ENCODE results near the gene CHD5. TPM values are rescaled to one million over a fixed set of nuclear protein-coding genes. Genes with fewer than 3 reads are reported as not detected.
A peak's percentile ranks its signal among the peaks of the same experiment; 100 is the strongest.

CHD5 gene
- total RNA-seq, 4 donors from 2014 or later = 0.38 to 0.62 TPM; not detected in 2

- Histone ChIP-seq H3K27me3 (peaks cover 0 to 88% (median under 1%) of the 10 kb centered on the region in 4 donors), H3K4me1 (peaks cover 0 to 12% (median 9%) of the 10 kb centered on the region in 3 donors), H3K36me3 (no peaks in the 10 kb centered on the region), H3K9me3 (no peaks in the 10 kb centered on the region), H3K4me3 (peak overlapping the region in 2 of 4 donors; percentile 18 to 43), H3K27ac (no peak overlapping the region)
- DNase-seq = no peak
- no peak for TF ChIP-seq CTCF (IDR thresholded peaks at IDR 0.05)
- no peak for TF ChIP-seq POLR2A (IDR thresholded peaks at IDR 0.05)
- WGBS, 2 donors = 0 to 3% methylated on average over 4 to 12 of the region's 53 CpGs
- intact Hi-C loops (cut with DNase I) = no loop called here
Observed at GRCh38 chr1:6148497-6149241, 31.5 kb downstream of the CHD5 start.

GRCh38 chr1:6145864-6146410 lies 34.2 kb downstream of the CHD5 start:
- no peak overlapping the region for H3K4me3 ChIP-seq
- peaks cover 0 to 12% (median 9%) of the 10 kb centered on the region in 3 donors for H3K4me1 ChIP-seq
- no peak overlapping the region for H3K27ac ChIP-seq
- H3K9me3 ChIP-seq = no peaks in the 10 kb centered on the region
- TF ChIP-seq POLR2A (IDR thresholded peaks at IDR 0.05) (no peak), CTCF (IDR thresholded peaks at IDR 0.05) (no peak)
- peaks cover 0 to 73% (median under 1%) of the 10 kb centered on the region in 4 donors for H3K27me3 ChIP-seq
- intact Hi-C loops (cut with DNase I) = no loop called here
- no peaks in the 10 kb centered on the region for H3K36me3 ChIP-seq
- DNase-seq = no peak
- WGBS, 2 donors = 68 to 83% methylated on average over 11 to 21 of the region's 24 CpGs

DNA sequence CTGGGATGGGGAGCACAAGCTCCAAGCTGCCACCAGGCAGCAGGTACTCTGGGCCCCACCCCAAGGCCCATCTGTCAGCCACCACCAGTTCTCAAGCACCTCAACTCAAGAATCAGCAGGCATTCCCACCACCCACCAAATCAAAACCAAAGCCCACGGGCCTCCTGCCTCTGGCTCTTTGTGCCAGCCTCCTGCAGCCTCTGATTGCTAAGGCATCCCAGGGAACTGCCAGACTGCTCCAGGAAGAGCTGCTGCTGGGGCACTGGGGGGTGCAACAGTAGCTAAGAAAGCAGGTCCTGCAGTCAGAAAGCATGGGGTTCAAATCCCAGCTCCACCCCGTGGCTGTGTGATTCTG lies 34.7 kb downstream of the CHD5 start:
- intact Hi-C loops (cut with DNase I) = no loop called here
- WGBS, 2 donors = 57 to 100% methylated on average over 1 of the region's 2 CpGs
- DNase-seq = no peak
- Histone ChIP-seq H3K9me3 (no peaks in the 10 kb centered on the region), H3K27ac (no peak overlapping the region), H3K27me3 (peaks cover 0 to 70% (median under 1%) of the 10 kb centered on the region in 4 donors), H3K4me1 (peaks cover 0 to 12% (median 9%) of the 10 kb centered on the region in 3 donors), H3K36me3 (no peaks in the 10 kb centered on the region), H3K4me3 (no peak overlapping the region)
- TF ChIP-seq POLR2A (IDR thresholded peaks at IDR 0.05) = no peak
- no peak for TF ChIP-seq CTCF (IDR thresholded peaks at IDR 0.05)

GRCh38 chr1:6144647-6145395 lies 35.3 kb downstream of the CHD5 start:
- H3K4me1 ChIP-seq = peaks cover 0 to 12% (median 9%) of the 10 kb centered on the region in 3 donors
- no peak overlapping the region for H3K27ac ChIP-seq
- TF ChIP-seq CTCF (IDR thresholded peaks at IDR 0.05) (no peak), POLR2A (IDR thresholded peaks at IDR 0.05) (no peak)
- DNase-seq = no peak
- WGBS, 2 donors = 59 to 61% methylated on average over 9 to 11 of the region's 16 CpGs
- intact Hi-C loops (cut with DNase I) = no loop called here
- H3K4me3 ChIP-seq = no peak overlapping the region
- H3K36me3 ChIP-seq = no peaks in the 10 kb centered on the region
- no peaks in the 10 kb centered on the region for H3K9me3 ChIP-seq
- H3K27me3 ChIP-seq = peaks cover 0 to 68% (median under 1%) of the 10 kb centered on the region in 4 donors

- 48 to 77% methylated on average over 3 to 5 of the region's 7 CpGs for WGBS, 2 donors
- intact Hi-C loops (cut with DNase I) = no loop called here
- peaks cover 0 to 11% (median 9%) of the 10 kb centered on the region in 3 donors for H3K4me1 ChIP-seq
- no peaks in the 10 kb centered on the region for H3K36me3 ChIP-seq
- no peak overlapping the region for H3K27ac ChIP-seq
- no peaks in the 10 kb centered on the region for H3K9me3 ChIP-seq
- no peak overlapping the region for H3K4me3 ChIP-seq
- no peak for DNase-seq
- peaks cover 0 to 63% (median under 1%) of the 10 kb centered on the region in 4 donors for H3K27me3 ChIP-seq
- TF ChIP-seq CTCF (IDR thresholded peaks at IDR 0.05) (no peak), POLR2A (IDR thresholded peaks at IDR 0.05) (no peak)
Observed at GRCh38 chr1:6144175-6144574, 35.9 kb downstream of the CHD5 start.

Measured in esophagus squamous epithelium (tissue), 5 donors.